ENCODE measurements around the gene MPHOSPH9. TPM values are rescaled to one million over a fixed set of nuclear protein-coding genes. Genes with fewer than 3 reads are reported as not detected.
A peak's percentile ranks its signal among the peaks of the same experiment; 100 is the strongest.

MPHOSPH9 gene
- polyA plus RNA-seq, 3 donors = 6.3 to 14.1 (median 9.2) TPM

GRCh38 chr12:123150275-123150743 is 82.6 kb downstream of the MPHOSPH9 start:
- Histone ChIP-seq H3K27ac (ENCODE audit: low read depth in 1 of 2, low read length in 2 of 2) (no peak overlapping the region), H4K20me1 (ENCODE audit: insufficient read depth, low read length) (no peaks in the 10 kb centered on the region), H3K79me2 (ENCODE audit: insufficient read depth, low read length) (no peaks in the 10 kb centered on the region), H3K27me3 (ENCODE audit: control insufficient read depth in 2 of 2, insufficient read depth in 2 of 2, low read length in 2 of 2) (peaks cover 11 to 23% of the 10 kb centered on the region in 2 donors), H3K9me3 (replicated peaks in 1 of 2; ENCODE audit: control insufficient read depth in 1 of 2, insufficient read depth in 1 of 2, low read length in 2 of 2) (no peaks in the 10 kb centered on the region), H3K9ac (ENCODE audit: insufficient read depth, low read length, poor library complexity, severe bottlenecking) (peak overlapping the region; percentile 51), H3K36me3 (replicated peaks in 1 of 2; ENCODE audit: control insufficient read depth in 1 of 2, insufficient read depth in 2 of 2, low read length in 2 of 2) (peaks cover 1 to 2% of the 10 kb centered on the region in 2 donors), H3K4me3 (replicated peaks in 1 of 3; ENCODE audit: low read depth in 2 of 3, low read length in 3 of 3) (peak overlapping the region; percentile 23 to 70 (median 39)), H3K4me2 (replicated peaks; ENCODE audit: extremely low read depth, low read length, poor library complexity, severe bottlenecking) (peak overlapping the region; percentile 76), H3K4me1 (ENCODE audit: control insufficient read depth in 1 of 2, insufficient read depth in 2 of 2, low read length in 2 of 2) (peaks cover 13 to 14% of the 10 kb centered on the region in 2 donors), H2AFZ (ENCODE audit: insufficient read depth, low read depth, low read length, poor library complexity, severe bottlenecking) (peak overlapping the region; percentile 76)
- H3K27ac Mint-ChIP-seq = no peak overlapping the region
- no peak for DNase-seq
- intact Hi-C loops (cut with micrococcal nuclease) = loop anchor here (2.0 to 5.0 kb wide), 3 partner anchors 63 to 170 kb away; partner anchors contain the start of gene ARL6IP4 (in 1 of the 2)
- peaks cover 16% of the 10 kb centered on the region for H3K4me1 Mint-ChIP-seq
- under 1% methylated on average over 54 of the region's 54 CpGs for WGBS (ENCODE audit: insufficient coverage)
- H3K4me3 Mint-ChIP-seq = peak overlapping the region; percentile 74 to 81
- TF ChIP-seq CTCF (IDR thresholded peaks at IDR 0.05) = no peak
- H3K9me3 Mint-ChIP-seq = peaks cover 0 to 3% (median 0%) of the 10 kb centered on the region in 7 donors
- H3K27me3 Mint-ChIP-seq (ENCODE audit: low read depth in 3 of 3) = peaks cover 18 to 28% (median 21%) of the 10 kb centered on the region in 3 donors
- H3K36me3 Mint-ChIP-seq = peaks cover 20 to 28% of the 10 kb centered on the region in 2 donors

DNA sequence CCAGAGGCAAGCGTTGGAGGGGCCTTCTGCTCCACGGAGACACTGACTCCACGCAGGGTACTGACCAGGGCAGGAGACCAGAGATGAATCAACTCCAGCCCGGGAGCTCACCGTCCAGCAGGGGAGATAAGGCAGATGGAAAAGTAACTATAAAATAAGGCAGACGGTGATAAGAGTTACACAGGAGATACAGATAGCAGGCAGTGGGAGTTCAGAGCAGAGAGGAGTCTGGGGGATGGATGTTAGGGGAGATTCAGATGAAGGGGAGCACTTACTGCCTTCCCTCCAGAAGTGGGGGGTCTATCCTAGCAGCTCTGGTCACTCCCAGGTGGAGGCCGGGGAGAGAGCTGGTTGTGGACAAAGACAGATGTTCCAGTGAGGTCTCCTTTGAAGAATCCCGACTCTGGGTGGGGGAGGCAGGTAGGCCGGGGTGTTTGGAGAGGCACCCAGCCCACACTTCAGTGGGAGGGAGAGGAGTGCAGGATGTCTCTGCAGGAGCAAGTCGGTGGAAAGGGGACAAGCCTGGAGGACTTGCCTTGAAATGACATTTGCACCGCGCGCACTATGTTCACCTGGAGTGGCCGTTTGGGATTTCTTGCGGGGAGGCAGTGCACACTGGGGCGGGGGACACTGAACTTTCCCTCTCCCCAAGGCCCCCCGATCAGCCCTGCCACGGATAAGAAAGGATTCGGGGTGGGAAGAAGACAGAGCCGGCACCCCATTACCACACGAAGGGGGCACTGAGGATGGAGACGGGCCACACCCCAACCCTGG is 83.3 kb downstream of the MPHOSPH9 start:
- WGBS (ENCODE audit: insufficient coverage) = 68% methylated on average over 9 of the region's 22 CpGs

More for the DNA sequence above, 83.3 kb downstream of the MPHOSPH9 start:
- Histone ChIP-seq H3K9ac (ENCODE audit: insufficient read depth, low read length, poor library complexity, severe bottlenecking) (peak overlapping the region; percentile 51), H3K79me2 (ENCODE audit: insufficient read depth, low read length) (no peaks in the 10 kb centered on the region), H3K36me3 (replicated peaks in 1 of 2; ENCODE audit: control insufficient read depth in 1 of 2, insufficient read depth in 2 of 2, low read length in 2 of 2) (no peaks in the 10 kb centered on the region), H3K27ac (ENCODE audit: low read depth in 1 of 2, low read length in 2 of 2) (no peak overlapping the region), H2AFZ (ENCODE audit: insufficient read depth, low read depth, low read length, poor library complexity, severe bottlenecking) (peak overlapping the region; percentile 76), H3K4me1 (ENCODE audit: control insufficient read depth in 1 of 2, insufficient read depth in 2 of 2, low read length in 2 of 2) (peaks cover 13 to 14% of the 10 kb centered on the region in 2 donors), H3K27me3 (ENCODE audit: control insufficient read depth in 2 of 2, insufficient read depth in 2 of 2, low read length in 2 of 2) (peaks cover 11 to 23% of the 10 kb centered on the region in 2 donors), H3K4me3 (replicated peaks in 1 of 3; ENCODE audit: low read depth in 2 of 3, low read length in 3 of 3) (peak overlapping the region; percentile 23 to 70 (median 39)), H3K4me2 (replicated peaks; ENCODE audit: extremely low read depth, low read length, poor library complexity, severe bottlenecking) (peak overlapping the region; percentile 76), H4K20me1 (ENCODE audit: insufficient read depth, low read length) (no peaks in the 10 kb centered on the region), H3K9me3 (replicated peaks in 1 of 2; ENCODE audit: control insufficient read depth in 1 of 2, insufficient read depth in 1 of 2, low read length in 2 of 2) (no peaks in the 10 kb centered on the region)
- intact Hi-C loops (cut with micrococcal nuclease) = loop anchor here (2.0 to 10.0 kb wide), 4 partner anchors 62 to 169 kb away; partner anchors contain the start of gene ARL6IP4 (in 1 of the 2)
- Mint-ChIP-seq H3K27me3 (ENCODE audit: low read depth in 3 of 3) (peaks cover 20 to 28% (median 21%) of the 10 kb centered on the region in 3 donors), H3K27ac (peak overlapping the region in 4 of 7 donors; percentile 8 to 74 (median 50)), H3K36me3 (peaks cover 18 to 23% of the 10 kb centered on the region in 2 donors), H3K4me3 (peak overlapping the region; percentile 74 to 81), H3K9me3 (peaks cover 0 to 3% (median 0%) of the 10 kb centered on the region in 7 donors), H3K4me1 (peaks cover 16% of the 10 kb centered on the region)
- no peak for DNase-seq
- TF ChIP-seq CTCF (IDR thresholded peaks at IDR 0.05) = no peak

All from CD14-positive monocyte (primary cell).